Activated T-helper 17 cell treated with anti-CD3 and anti-CD28 coated beads, Interleukin-2, amount 50 U/mL, for 72 hours (primary cell): Measurements from ENCODE around the gene KRT12. TPM values are rescaled to one million over a fixed set of nuclear protein-coding genes. Genes with fewer than 3 reads are reported as not detected.

Experiments used
- ATAC-seq: fragments of 150-1000 bp; cut with Tn5 transposase; replicated peaks from 2 replicates; pipeline ENCODE4 v1.10.0; 2021; ENCODE audit warnings: mild to moderate bottlenecking, moderate library complexity
- H3K27ac Mint-ChIP-seq: one replicate; pipeline ENCODE4 v1.8.0; 2022; ENCODE audit warnings: mixed read lengths
- H3K27me3 Mint-ChIP-seq: one replicate; pipeline ENCODE4 v1.8.0; 2022; ENCODE audit warnings: mixed read lengths
- H3K36me3 Mint-ChIP-seq: one replicate; pipeline ENCODE4 v1.8.0; 2022; ENCODE audit warnings: low read depth, mild to moderate bottlenecking, mixed read lengths
- H3K4me1 Mint-ChIP-seq: one replicate; pipeline ENCODE4 v1.8.0; 2022; ENCODE audit warnings: mixed read lengths
- H3K4me3 Mint-ChIP-seq: one replicate; pipeline ENCODE4 v1.8.0; 2022; ENCODE audit warnings: mild to moderate bottlenecking, mixed read lengths
- H3K9me3 Mint-ChIP-seq: one replicate; pipeline ENCODE4 v1.8.0; 2022; ENCODE audit warnings: mixed read lengths
- total RNA-seq, 2 donors: library from RNA; stranded (reverse); gene quantifications; one replicate each; pipeline ENCODE4 v1.2.3, GENCODE V29; 2022

The KRT12 gene
- total RNA-seq, 2 donors from 2014 or later: not detected

- H3K36me3 Mint-ChIP-seq: no peaks in the 10 kb centered on the region
- ATAC-seq: no peak
- H3K4me3 Mint-ChIP-seq: no peak overlapping the region
- H3K27ac Mint-ChIP-seq: no peak overlapping the region
- H3K4me1 Mint-ChIP-seq: no peaks in the 10 kb centered on the region
- peaks cover 32% of the 10 kb centered on the region for H3K27me3 Mint-ChIP-seq
- no peaks in the 10 kb centered on the region for H3K9me3 Mint-ChIP-seq
Observed at GRCh38 chr17:40900809-40901356, 33.9 kb upstream of the KRT12 start.

- H3K9me3 Mint-ChIP-seq: no peaks in the 10 kb centered on the region
- peaks cover 32% of the 10 kb centered on the region for H3K27me3 Mint-ChIP-seq
- H3K27ac Mint-ChIP-seq: no peak overlapping the region
- no peaks in the 10 kb centered on the region for H3K4me1 Mint-ChIP-seq
- H3K4me3 Mint-ChIP-seq: no peak overlapping the region
- ATAC-seq: no peak
- no peaks in the 10 kb centered on the region for H3K36me3 Mint-ChIP-seq
Observed at GRCh38 chr17:40896916-40897455, 30.0 kb upstream of the KRT12 start.

- no peaks in the 10 kb centered on the region for H3K4me1 Mint-ChIP-seq
- H3K4me3 Mint-ChIP-seq: no peak overlapping the region
- no peaks in the 10 kb centered on the region for H3K9me3 Mint-ChIP-seq
- H3K36me3 Mint-ChIP-seq: no peaks in the 10 kb centered on the region
- H3K27ac Mint-ChIP-seq: no peak overlapping the region
- ATAC-seq: no peak
- H3K27me3 Mint-ChIP-seq: peaks cover 27% of the 10 kb centered on the region
Observed at GRCh38 chr17:40895106-40895730, 28.2 kb upstream of the KRT12 start.

- no peak for ATAC-seq
- Mint-ChIP-seq H3K27me3 (peaks cover 44% of the 10 kb centered on the region), H3K27ac (no peak overlapping the region), H3K4me1 (no peaks in the 10 kb centered on the region), H3K9me3 (no peaks in the 10 kb centered on the region), H3K36me3 (no peaks in the 10 kb centered on the region), H3K4me3 (no peak overlapping the region)
Observed at GRCh38 chr17:40888196-40888720, 21.2 kb upstream of the KRT12 start.

GRCh38 chr17:40886090-40886489 lies 19.1 kb upstream of the KRT12 start:
- Mint-ChIP-seq H3K27ac (no peak overlapping the region), H3K36me3 (no peaks in the 10 kb centered on the region), H3K9me3 (no peaks in the 10 kb centered on the region), H3K4me1 (no peaks in the 10 kb centered on the region), H3K4me3 (no peak overlapping the region), H3K27me3 (peaks cover 38% of the 10 kb centered on the region)
- ATAC-seq: no peak

- H3K4me3 Mint-ChIP-seq: no peak within 1 kb of the TSS
- H3K9me3 Mint-ChIP-seq: no peaks in the 10 kb centered on the region
- peaks cover 36% of the 10 kb centered on the region for H3K27me3 Mint-ChIP-seq
- no peaks in the 10 kb centered on the region for H3K36me3 Mint-ChIP-seq
- H3K27ac Mint-ChIP-seq: no peak within 1 kb of the TSS
- ATAC-seq: no peak
- no peaks in the 10 kb centered on the region for H3K4me1 Mint-ChIP-seq
Observed at GRCh38 chr17:40884708-40885512, 17.9 kb upstream of the KRT12 start, which contains the start of gene KRT20. KRT20 (minus strand) TSS chr17:40885242; CDS start chr17:40885185, 57 bp downstream.

GRCh38 chr17:40883626-40884334 lies 16.8 kb upstream of the KRT12 start:
- Mint-ChIP-seq H3K27ac (no peak overlapping the region), H3K27me3 (peaks cover 25% of the 10 kb centered on the region), H3K36me3 (no peaks in the 10 kb centered on the region), H3K4me3 (no peak overlapping the region), H3K9me3 (no peaks in the 10 kb centered on the region), H3K4me1 (no peaks in the 10 kb centered on the region)
- ATAC-seq: no peak

- H3K4me1 Mint-ChIP-seq: no peaks in the 10 kb centered on the region
- H3K36me3 Mint-ChIP-seq: no peaks in the 10 kb centered on the region
- no peak overlapping the region for H3K27ac Mint-ChIP-seq
- peaks cover 18% of the 10 kb centered on the region for H3K27me3 Mint-ChIP-seq
- no peak for ATAC-seq
- H3K9me3 Mint-ChIP-seq: no peaks in the 10 kb centered on the region
- no peak overlapping the region for H3K4me3 Mint-ChIP-seq
Observed at GRCh38 chr17:40883031-40883430, 16.0 kb upstream of the KRT12 start.

- H3K4me1 Mint-ChIP-seq: no peaks in the 10 kb centered on the region
- ATAC-seq: no peak
Observed at GRCh38 chr17:40879026-40879425, 12.0 kb upstream of the KRT12 start.

GRCh38 chr17:40878044-40878443 lies 11.0 kb upstream of the KRT12 start:
- H3K27me3 Mint-ChIP-seq: peaks cover under 1% of the 10 kb centered on the region
- no peak for ATAC-seq
- no peaks in the 10 kb centered on the region for H3K9me3 Mint-ChIP-seq
- no peaks in the 10 kb centered on the region for H3K36me3 Mint-ChIP-seq
- no peak overlapping the region for H3K4me3 Mint-ChIP-seq
- no peak overlapping the region for H3K27ac Mint-ChIP-seq
- no peaks in the 10 kb centered on the region for H3K4me1 Mint-ChIP-seq

More at GRCh38 chr17:40879026-40879425, 12.0 kb upstream of the KRT12 start:
- Mint-ChIP-seq H3K27me3 (peaks cover 8% of the 10 kb centered on the region), H3K36me3 (no peaks in the 10 kb centered on the region), H3K27ac (no peak overlapping the region), H3K9me3 (no peaks in the 10 kb centered on the region), H3K4me3 (no peak overlapping the region)

GRCh38 chr17:40873801-40874200 lies 6.8 kb upstream of the KRT12 start:
- H3K27ac Mint-ChIP-seq: no peak overlapping the region
- no peaks in the 10 kb centered on the region for H3K36me3 Mint-ChIP-seq
- ATAC-seq: no peak
- H3K4me1 Mint-ChIP-seq: no peaks in the 10 kb centered on the region
- no peaks in the 10 kb centered on the region for H3K9me3 Mint-ChIP-seq
- H3K4me3 Mint-ChIP-seq: no peak overlapping the region
- peaks cover 18% of the 10 kb centered on the region for H3K27me3 Mint-ChIP-seq

GRCh38 chr17:40873255-40873654 lies 6.2 kb upstream of the KRT12 start:
- Mint-ChIP-seq H3K27ac (no peak overlapping the region), H3K4me1 (no peaks in the 10 kb centered on the region), H3K9me3 (no peaks in the 10 kb centered on the region), H3K27me3 (peaks cover 18% of the 10 kb centered on the region), H3K4me3 (no peak overlapping the region), H3K36me3 (no peaks in the 10 kb centered on the region)
- ATAC-seq: no peak

GRCh38 chr17:40872416-40872815 lies 5.4 kb upstream of the KRT12 start:
- H3K27ac Mint-ChIP-seq: no peak overlapping the region
- H3K9me3 Mint-ChIP-seq: no peaks in the 10 kb centered on the region
- H3K36me3 Mint-ChIP-seq: no peaks in the 10 kb centered on the region
- peaks cover 18% of the 10 kb centered on the region for H3K27me3 Mint-ChIP-seq
- no peak overlapping the region for H3K4me3 Mint-ChIP-seq
- H3K4me1 Mint-ChIP-seq: no peaks in the 10 kb centered on the region
- no peak for ATAC-seq

- peaks cover 23% of the 10 kb centered on the region for H3K27me3 Mint-ChIP-seq
- no peak for ATAC-seq
- no peaks in the 10 kb centered on the region for H3K9me3 Mint-ChIP-seq
- H3K4me1 Mint-ChIP-seq: no peaks in the 10 kb centered on the region
- H3K27ac Mint-ChIP-seq: no peak overlapping the region
- no peak overlapping the region for H3K4me3 Mint-ChIP-seq
- no peaks in the 10 kb centered on the region for H3K36me3 Mint-ChIP-seq
Observed at GRCh38 chr17:40871316-40871715, 4.3 kb upstream of the KRT12 start.
